OCI-LY3 (cell line): ENCODE data around the gene MSI2.

Experiments
- H2AFZ ChIP-seq: fragments of 200-600, 300-600 bp; shearing (Covaris generic); 2 replicates; pipeline ENCODE4 v1.6.0; 2014; ENCODE audit warnings: antibody characterized with exemption, low read depth, low read length
- H3K27ac ChIP-seq: fragments of 200-600, 300-600 bp; sonication (generic); 2 replicates; pipeline ENCODE4 v1.5.1; 2014; ENCODE audit warnings: mild to moderate bottlenecking, low read length, moderate library complexity, mixed read lengths
- H3K27me3 ChIP-seq: fragments of 200-600, 300-600 bp; sonication (generic); 2 replicates; pipeline ENCODE4 v1.6.1; 2014; ENCODE audit warnings: low read depth, low read length, mixed read lengths
- H3K36me3 ChIP-seq: fragments of 200-600, 300-600 bp; sonication (generic); replicated peaks from 2 replicates; pipeline ENCODE3; 2014; ENCODE audit warnings: low read depth, low read length, mixed read lengths
- H3K4me1 ChIP-seq: fragments of 300-600, 200-600 bp; sonication (generic); 2 replicates; pipeline ENCODE4 v1.6.1; 2014; ENCODE audit warnings: low read length, mixed read lengths
- H3K4me2 ChIP-seq: fragments of 200-600, 300-600 bp; sonication (generic); 2 replicates; pipeline ENCODE4 v1.6.1; 2014; ENCODE audit warnings: low read length, mixed read lengths
- H3K4me3 ChIP-seq: fragments of 300-600, 200-600 bp; sonication (generic); 2 replicates; pipeline ENCODE4 v1.5.1; 2014; ENCODE audit warnings: antibody characterized with exemption, mild to moderate bottlenecking, low read length, moderate library complexity
- H3K79me2 ChIP-seq: fragments of 300-600, 200-600 bp; shearing (Covaris generic); 2 replicates; pipeline ENCODE4 v1.6.1; 2014; ENCODE audit warnings: mild to moderate bottlenecking, low read length, mixed read lengths
- H3K9ac ChIP-seq: fragments of 300-600, 200-600 bp; shearing (Covaris generic); 2 replicates; pipeline ENCODE4 v1.6.0; 2014; ENCODE audit warnings: mild to moderate bottlenecking, low read length, moderate library complexity
- H3K9me3 ChIP-seq: fragments of 200-600, 300-600 bp; shearing (Covaris generic); 2 replicates; pipeline ENCODE4 v1.6.1; 2014; ENCODE audit warnings: low read length, mixed read lengths; ENCODE audit not compliant: insufficient read depth
- H4K20me1 ChIP-seq: fragments of 200-600, 300-600 bp; sonication (generic); 2 replicates; pipeline ENCODE4 v1.6.1; 2016; ENCODE audit warnings: low read length, mixed read lengths; ENCODE audit not compliant: insufficient read depth
- EZH2phosphoT487 ChIP-seq: fragments of 200-600 bp; shearing (Covaris generic); IDR thresholded peaks from 2 replicates; pipeline ENCODE4 v1.6.1; 2018; ENCODE audit warnings: antibody characterized with exemption, mixed run types, low read depth
- TF ChIP-seq, protein P1 (sequence below): fragments of 200-600, 300-600 bp; sonication (generic); IDR thresholded peaks from 2 replicates; pipeline ENCODE4 v1.5.1; 2014; ENCODE audit warnings: antibody characterized with exemption, low read length, low read depth

Gene MSI2

DNA sequence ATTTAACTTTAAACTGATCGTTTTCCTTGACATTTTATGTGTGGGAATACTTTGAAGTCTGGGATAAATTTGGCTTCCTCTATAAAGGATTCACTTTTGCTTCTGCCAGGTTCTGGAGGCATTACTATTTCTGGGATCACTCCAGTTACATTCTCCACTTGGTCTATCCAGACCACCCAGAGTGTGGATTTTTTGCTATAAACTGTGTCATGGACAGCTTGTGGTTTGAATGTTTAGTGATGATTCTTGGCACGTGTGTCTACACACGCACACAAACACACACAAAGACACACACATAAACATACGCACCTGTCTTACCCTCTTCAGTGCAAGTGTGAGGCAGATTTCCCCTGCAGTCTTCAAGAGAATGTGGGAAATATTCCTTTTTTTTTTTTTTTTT, 27.4 kb upstream of the MSI2 start:
- Histone ChIP-seq H3K27me3 (peaks cover 21% of the 10 kb centered on the region; the same call in 1 of the 2 replicates), H3K4me1 (no peaks in the 10 kb centered on the region), H3K4me2 (no peak overlapping the region), H3K79me2 (no peaks in the 10 kb centered on the region), H3K36me3 (no peaks in the 10 kb centered on the region), H4K20me1 (no peaks in the 10 kb centered on the region), H3K9ac (no peak overlapping the region), H2AFZ (no peak overlapping the region), H3K9me3 (0 out of 2 replicates have a peak, but pooled peaks cover 7% of the 10 kb centered on the region), H3K27ac (no peak overlapping the region), H3K4me3 (no peak overlapping the region)
- TF ChIP-seq, protein P1, sequence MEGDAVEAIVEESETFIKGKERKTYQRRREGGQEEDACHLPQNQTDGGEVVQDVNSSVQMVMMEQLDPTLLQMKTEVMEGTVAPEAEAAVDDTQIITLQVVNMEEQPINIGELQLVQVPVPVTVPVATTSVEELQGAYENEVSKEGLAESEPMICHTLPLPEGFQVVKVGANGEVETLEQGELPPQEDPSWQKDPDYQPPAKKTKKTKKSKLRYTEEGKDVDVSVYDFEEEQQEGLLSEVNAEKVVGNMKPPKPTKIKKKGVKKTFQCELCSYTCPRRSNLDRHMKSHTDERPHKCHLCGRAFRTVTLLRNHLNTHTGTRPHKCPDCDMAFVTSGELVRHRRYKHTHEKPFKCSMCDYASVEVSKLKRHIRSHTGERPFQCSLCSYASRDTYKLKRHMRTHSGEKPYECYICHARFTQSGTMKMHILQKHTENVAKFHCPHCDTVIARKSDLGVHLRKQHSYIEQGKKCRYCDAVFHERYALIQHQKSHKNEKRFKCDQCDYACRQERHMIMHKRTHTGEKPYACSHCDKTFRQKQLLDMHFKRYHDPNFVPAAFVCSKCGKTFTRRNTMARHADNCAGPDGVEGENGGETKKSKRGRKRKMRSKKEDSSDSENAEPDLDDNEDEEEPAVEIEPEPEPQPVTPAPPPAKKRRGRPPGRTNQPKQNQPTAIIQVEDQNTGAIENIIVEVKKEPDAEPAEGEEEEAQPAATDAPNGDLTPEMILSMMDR: no peak
- no peak for TF ChIP-seq EZH2phosphoT487

DNA sequence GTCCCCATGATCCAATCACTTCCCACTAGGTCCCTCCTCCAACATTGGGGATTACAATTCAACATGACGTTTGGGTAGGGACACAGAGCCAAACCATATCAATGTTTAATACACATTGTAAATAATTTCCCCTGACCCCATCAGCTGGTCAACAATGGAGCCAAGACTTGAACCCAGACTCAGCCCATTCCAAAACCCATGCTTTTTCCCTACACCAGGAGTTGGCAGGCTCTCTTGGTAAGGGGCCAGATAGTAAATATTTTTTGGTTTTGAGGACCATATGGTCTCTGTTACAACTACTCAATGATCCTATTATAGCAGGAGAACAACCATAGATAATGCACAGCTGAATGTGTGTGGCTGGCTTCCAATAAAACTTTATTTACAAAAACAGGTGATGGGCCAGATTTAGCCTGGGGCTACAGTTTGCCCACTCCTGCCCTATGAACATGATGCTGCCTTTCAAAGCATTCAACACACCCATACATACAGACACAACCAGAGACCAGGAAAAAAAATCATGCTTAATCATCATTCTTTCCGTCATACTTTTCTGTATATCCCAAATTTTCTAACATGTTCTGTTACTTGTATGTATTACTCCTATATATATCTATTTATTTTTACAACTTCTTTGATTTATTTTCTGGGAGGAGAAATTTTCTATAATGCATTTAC, 22.1 kb upstream of the MSI2 start:
- no peaks in the 10 kb centered on the region for H3K36me3 ChIP-seq
- TF ChIP-seq, protein P1: no peak
- TF ChIP-seq EZH2phosphoT487: no peak

GRCh38 chr17:57234739-57235092, 21.6 kb upstream of the MSI2 start:
- Histone ChIP-seq H4K20me1 (no peaks in the 10 kb centered on the region), H3K4me1 (no peaks in the 10 kb centered on the region), H3K9me3 (no peaks in the 10 kb centered on the region), H3K36me3 (no peaks in the 10 kb centered on the region), H3K9ac (no peak overlapping the region), H3K27me3 (0 out of 2 replicates have a peak, but pooled peaks cover 6% of the 10 kb centered on the region), H3K79me2 (no peaks in the 10 kb centered on the region), H2AFZ (no peak overlapping the region), H3K4me2 (no peak overlapping the region), H3K4me3 (no peak overlapping the region), H3K27ac (no peak overlapping the region)
- TF ChIP-seq, protein P1: peak; percentile 23
- TF ChIP-seq EZH2phosphoT487: no peak

More for the DNA sequence above, 22.1 kb upstream of the MSI2 start:
- Histone ChIP-seq H3K27ac (no peak overlapping the region), H3K4me2 (no peak overlapping the region), H3K27me3 (0 out of 2 replicates have a peak, but pooled peaks cover 6% of the 10 kb centered on the region), H3K4me1 (no peaks in the 10 kb centered on the region), H3K9me3 (no peaks in the 10 kb centered on the region), H4K20me1 (no peaks in the 10 kb centered on the region), H3K4me3 (no peak overlapping the region), H3K9ac (no peak overlapping the region), H2AFZ (no peak overlapping the region), H3K79me2 (no peaks in the 10 kb centered on the region)

DNA sequence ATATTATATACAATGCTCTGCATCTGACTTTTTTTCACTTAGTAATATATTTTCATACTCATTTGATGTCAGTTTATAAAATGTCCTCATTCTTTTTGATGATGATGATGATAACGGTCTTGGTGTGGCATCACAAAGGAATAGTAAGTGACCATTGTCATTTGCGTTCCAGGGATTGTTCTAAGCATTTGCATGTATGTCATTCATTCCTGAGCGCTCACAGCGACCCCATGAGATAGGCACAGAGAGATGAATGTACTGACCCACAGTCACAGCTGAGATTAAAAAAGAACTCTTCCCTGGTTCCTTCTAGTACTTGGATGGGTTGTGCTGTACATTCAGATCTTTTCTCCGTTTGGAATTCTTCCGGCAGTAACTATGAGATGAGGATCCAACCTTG, 21.2 kb upstream of the MSI2 start:
- H4K20me1 ChIP-seq: no peaks in the 10 kb centered on the region
- H3K9me3 ChIP-seq: no peaks in the 10 kb centered on the region
- H2AFZ ChIP-seq: no peak overlapping the region
- H3K36me3 ChIP-seq: no peaks in the 10 kb centered on the region
- H3K9ac ChIP-seq: no peak overlapping the region
- H3K4me2 ChIP-seq: no peak overlapping the region
- H3K79me2 ChIP-seq: no peaks in the 10 kb centered on the region
- no peak overlapping the region for H3K27ac ChIP-seq
- H3K4me3 ChIP-seq: no peak overlapping the region
- TF ChIP-seq EZH2phosphoT487: no peak
- TF ChIP-seq, protein P1: no peak
- 0 out of 2 replicates have a peak, but pooled peaks cover 6% of the 10 kb centered on the region for H3K27me3 ChIP-seq
- no peaks in the 10 kb centered on the region for H3K4me1 ChIP-seq
